Common myeloid progenitor, CD34-positive (primary cell): ENCODE measurements around the gene NTMT1.
"Not testable (repeated sequence)": the region's sequence is repeated elsewhere in the genome, so short reads cannot be mapped to it uniquely, and the experiment has no call there.

Experiments
- CTCF ChIA-PET: fragments of 350-600 bp; sonication (Branson Sonifier 250); formaldehyde crosslinking; loops from one replicate; lab custom pipeline; 2021; ENCODE audit warnings: antibody characterized with exemption; lab: Charles Lee
- POLR2A ChIA-PET: fragments of 350-600 bp; sonication (Branson Sonifier 250); formaldehyde crosslinking; loops from one replicate; lab custom pipeline; 2021; ENCODE audit warnings: antibody characterized with exemption; lab: Charles Lee
- DNase-seq, 3 donors: peaks; one replicate each; pipeline versions ENCODE4 v3.0.0 to v3.0.0-alpha.2; 2013
- H3K27ac ChIP-seq, 2 experiments: 1 replicate in 1 of 2; 2 replicates in 1 of 2; pipeline ENCODE4 v1.7.0; 2013; ENCODE audit warnings: inconsistent platforms in 2 of 2, low read length in 2 of 2, mild to moderate bottlenecking in 2 of 2, low read depth in 1 of 2, moderate library complexity in 1 of 2; ENCODE audit not compliant: severe bottlenecking in 2 of 2, insufficient read depth in 1 of 2, poor library complexity in 1 of 2
- H3K27me3 ChIP-seq, 5 experiments: replicated peaks in 2 of 5; 1 replicate in 3 of 5; 2 replicates in 2 of 5; pipeline versions ENCODE4 v1.6.1 to v1.7.0; 2013; ENCODE audit warnings: low read length in 4 of 5, mild to moderate bottlenecking in 2 of 5, moderate library complexity in 2 of 5, inconsistent platforms in 1 of 5; ENCODE audit not compliant: insufficient read depth in 5 of 5, control insufficient read depth in 4 of 5
- H3K36me3 ChIP-seq, 4 experiments: 1 replicate in 2 of 4; 2 replicates in 2 of 4; pipeline versions ENCODE4 v1.6.1 to v1.7.0; 2013; ENCODE audit warnings: low read length in 3 of 4, control low read depth in 1 of 4, mild to moderate bottlenecking in 1 of 4; ENCODE audit not compliant: control insufficient read depth in 4 of 4, insufficient read depth in 4 of 4
- H3K4me1 ChIP-seq, 4 experiments: 1 replicate in 3 of 4; 2 replicates in 1 of 4; pipeline versions ENCODE4 v1.6.1 to v1.7.1; 2013; ENCODE audit warnings: low read length in 3 of 4, mild to moderate bottlenecking in 3 of 4, control low read depth in 1 of 4, inconsistent platforms in 1 of 4, moderate library complexity in 1 of 4; ENCODE audit not compliant: control insufficient read depth in 4 of 4, insufficient read depth in 4 of 4; ENCODE audit errors: control extremely low read depth in 1 of 4
- H3K4me3 ChIP-seq, 7 experiments: 1 replicate in 4 of 7; 2 replicates in 3 of 7; pipeline versions ENCODE4 v1.5.1 to v1.7.0; 2013; ENCODE audit warnings: mild to moderate bottlenecking in 7 of 7, low read length in 6 of 7, moderate library complexity in 6 of 7, inconsistent platforms in 2 of 7, low read depth in 2 of 7, control low read depth in 1 of 7; ENCODE audit not compliant: insufficient read depth in 4 of 7, control insufficient read depth in 1 of 7; ENCODE audit errors: extremely low read depth in 1 of 7
- H3K9me3 ChIP-seq, 5 experiments: 1 replicate in 4 of 5; 2 replicates in 1 of 5; pipeline versions ENCODE4 v1.6.1 to v1.7.1; 2013; ENCODE audit warnings: low read length in 4 of 5, mild to moderate bottlenecking in 2 of 5, inconsistent platforms in 1 of 5, low read depth in 1 of 5, moderate library complexity in 1 of 5; ENCODE audit not compliant: control insufficient read depth in 4 of 5, insufficient read depth in 2 of 5; ENCODE audit errors: control extremely low read depth in 1 of 5
- WGBS: methylation state at CpG from one replicate; pipeline ENCODE4 v1.1.5; 2013; ENCODE audit not compliant: insufficient coverage; 5-methylcytosine and 5-hydroxymethylcytosine counted together

Gene NTMT1

GRCh38 chr9:129590466-129590865 lies 35.5 kb upstream of the NTMT1 start:
- WGBS: 89% methylated on average over 6 of the region's 6 CpGs
- ChIA-PET CTCF (no interaction called here), POLR2A (interaction anchor here (1.2 kb wide), 1 partner anchor 94 kb away, joined by 4 read pairs; no protein-coding TSS in a partner anchor)
- no peaks in the 10 kb centered on the region for H3K36me3 ChIP-seq
- no peak overlapping the region for H3K4me3 ChIP-seq
- H3K9me3 ChIP-seq: no peaks in the 10 kb centered on the region
- no peak for DNase-seq
- H3K4me1 ChIP-seq: peaks cover 0 to 28% (median 19%) of the 10 kb centered on the region in 4 experiments
- no peak overlapping the region for H3K27ac ChIP-seq
- no peaks in the 10 kb centered on the region for H3K27me3 ChIP-seq

- CTCF ChIA-PET: interaction anchor here (1.0 kb wide), 1 partner anchor 9 kb away, joined by 3 read pairs; no protein-coding TSS in a partner anchor
- POLR2A ChIA-PET: no interaction called here
- Histone ChIP-seq H3K4me3 (no peak overlapping the region), H3K4me1 (peaks cover 0 to 31% (median 28%) of the 10 kb centered on the region in 4 experiments), H3K27ac (no peak overlapping the region), H3K9me3 (no peaks in the 10 kb centered on the region), H3K27me3 (peaks cover 0 to 3% (median 0%) of the 10 kb centered on the region in 5 experiments), H3K36me3 (no peaks in the 10 kb centered on the region)
- WGBS: 95% methylated on average over 5 of the region's 5 CpGs
- DNase-seq: no peak
Observed at GRCh38 chr9:129591916-129592315, 34.0 kb upstream of the NTMT1 start.

- H3K27me3 ChIP-seq, H3K4me3 ChIP-seq, H3K27ac ChIP-seq, H3K9me3 ChIP-seq, POLR2A ChIA-PET, DNase-seq, H3K36me3 ChIP-seq: not testable (repeated sequence)
- CTCF ChIA-PET: interaction anchor here (0.6 to 1.9 kb wide), 4 partner anchors 12 to 453 kb away, joined by 3 to 5 read pairs (median 4); no protein-coding TSS in a partner anchor
- WGBS: 94% methylated on average over 10 of the region's 10 CpGs
- peaks cover 0 to 32% (median 29%) of the 10 kb centered on the region in 4 experiments for H3K4me1 ChIP-seq
Observed at GRCh38 chr9:129592790-129593189, 33.2 kb upstream of the NTMT1 start.

- peaks cover 0 to 38% (median 36%) of the 10 kb centered on the region in 4 experiments for H3K4me1 ChIP-seq
- POLR2A ChIA-PET: no interaction called here
- WGBS: 72% methylated on average over 6 of the region's 7 CpGs
Observed at GRCh38 chr9:129594632-129595031, 31.3 kb upstream of the NTMT1 start.

GRCh38 chr9:129595311-129595741 lies 30.6 kb upstream of the NTMT1 start:
- peaks cover 0 to 10% (median 2%) of the 10 kb centered on the region in 5 experiments for H3K27me3 ChIP-seq
- H3K4me3 ChIP-seq: no peak overlapping the region
- 58% methylated on average over 2 of the region's 5 CpGs for WGBS
- H3K4me1 ChIP-seq: peaks cover 0 to 38% (median 36%) of the 10 kb centered on the region in 4 experiments
- CTCF ChIA-PET: interaction anchor here (1.2 to 1.6 kb wide), 3 partner anchors 9 to 13 kb away, joined by 6 to 11 read pairs (median 7); no protein-coding TSS in a partner anchor
- H3K9me3 ChIP-seq: no peaks in the 10 kb centered on the region
- peak in 2 of 3 donors; percentile 48 to 55 for DNase-seq
- POLR2A ChIA-PET: no interaction called here
- no peak overlapping the region for H3K27ac ChIP-seq
- no peaks in the 10 kb centered on the region for H3K36me3 ChIP-seq

More at GRCh38 chr9:129594632-129595031, 31.3 kb upstream of the NTMT1 start:
- Histone ChIP-seq H3K9me3 (no peaks in the 10 kb centered on the region), H3K27ac (no peak overlapping the region), H3K4me3 (no peak overlapping the region), H3K36me3 (no peaks in the 10 kb centered on the region), H3K27me3 (peaks cover 0 to 10% (median 2%) of the 10 kb centered on the region in 5 experiments)
- CTCF ChIA-PET: interaction anchor here (1.2 kb wide), 1 partner anchor 14 kb away, joined by 6 read pairs; no protein-coding TSS in a partner anchor
- no peak for DNase-seq

- POLR2A ChIA-PET: interaction anchor here (0.6 kb wide), 1 partner anchor 87 kb away, joined by 4 read pairs; no protein-coding TSS in a partner anchor
- H3K4me3 ChIP-seq: no peak overlapping the region
- 25% methylated on average over 4 of the region's 6 CpGs for WGBS
Observed at GRCh38 chr9:129595903-129596540, 29.9 kb upstream of the NTMT1 start.

More at GRCh38 chr9:129595903-129596540, 29.9 kb upstream of the NTMT1 start:
- peak; percentile 32 to 83 (median 79) for DNase-seq
- H3K27me3 ChIP-seq: peaks cover 0 to 10% (median 2%) of the 10 kb centered on the region in 5 experiments
- H3K4me1 ChIP-seq: peaks cover 0 to 38% (median 36%) of the 10 kb centered on the region in 4 experiments
- no peaks in the 10 kb centered on the region for H3K9me3 ChIP-seq
- H3K27ac ChIP-seq: no peak overlapping the region
- CTCF ChIA-PET: interaction anchor here (0.9 to 1.6 kb wide), 5 partner anchors 10 to 457 kb away, joined by 3 to 11 read pairs (median 6); no protein-coding TSS in a partner anchor
- no peaks in the 10 kb centered on the region for H3K36me3 ChIP-seq
